ENCODE results near the gene KLC1.

KLC1 gene

DNA sequence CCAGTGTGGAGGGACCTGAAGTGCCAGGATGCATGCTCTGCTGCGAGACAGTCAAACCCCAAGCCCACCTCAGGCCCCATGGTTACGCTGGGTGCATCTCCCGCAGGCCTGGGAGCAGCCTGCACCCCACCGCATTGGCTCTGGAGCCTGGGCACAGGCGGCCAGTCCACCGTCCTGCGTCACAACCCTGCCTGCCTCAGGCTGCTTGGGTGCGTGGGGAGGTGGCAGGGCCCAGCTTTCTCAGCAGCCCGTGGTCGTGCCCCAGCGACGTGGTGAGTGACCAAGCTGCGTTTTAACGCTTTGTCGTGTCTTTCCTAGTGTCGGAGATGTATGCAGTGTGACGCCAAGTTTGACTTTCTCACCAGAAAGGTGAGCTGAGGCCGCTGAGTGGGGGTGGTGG lies 97.5 kb downstream of the KLC1 start:
- in situ Hi-C loops (cut with HindIII; ENCODE audit: low pct_ligation_motif_present, low pct_unique_long_range_greater_than_20kb, low sequenced_read_pairs), result no loop called here
- no peak for DNase-seq

DNA sequence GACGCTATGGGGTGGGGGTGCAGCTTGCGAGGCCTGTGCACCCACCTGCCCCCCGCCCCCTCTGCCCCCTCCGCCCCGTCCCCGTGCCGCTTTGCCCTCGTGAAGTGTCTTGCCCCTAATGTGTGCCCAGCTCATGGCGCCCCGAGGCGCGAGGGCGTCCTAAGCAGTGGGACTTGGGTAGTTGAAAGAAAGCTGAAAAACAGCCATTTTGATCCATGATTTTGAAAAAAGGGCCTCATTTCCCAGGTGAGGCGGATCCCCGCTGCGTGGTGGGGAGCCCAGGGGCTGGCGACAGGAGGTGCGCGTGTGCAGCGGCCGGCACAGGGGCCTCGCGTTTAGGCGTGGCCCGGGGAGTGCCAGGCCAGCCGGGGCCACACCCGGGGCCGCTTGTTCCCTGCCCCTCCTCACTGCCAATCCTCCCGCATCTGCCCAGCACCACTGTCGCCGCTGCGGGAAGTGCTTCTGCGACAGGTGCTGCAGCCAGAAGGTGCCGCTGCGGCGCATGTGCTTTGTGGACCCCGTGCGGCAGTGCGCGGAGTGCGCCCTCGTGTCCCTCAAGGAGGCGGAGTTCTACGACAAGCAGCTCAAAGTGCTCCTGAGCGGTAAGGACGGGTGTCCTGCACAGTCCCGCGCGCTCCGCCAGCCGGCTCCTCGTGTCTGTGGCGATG lies 98.4 kb downstream of the KLC1 start:
- in situ Hi-C loops (cut with HindIII; ENCODE audit: low pct_ligation_motif_present, low pct_unique_long_range_greater_than_20kb, low sequenced_read_pairs), result no loop called here
- DNase-seq, result no peak

DNA sequence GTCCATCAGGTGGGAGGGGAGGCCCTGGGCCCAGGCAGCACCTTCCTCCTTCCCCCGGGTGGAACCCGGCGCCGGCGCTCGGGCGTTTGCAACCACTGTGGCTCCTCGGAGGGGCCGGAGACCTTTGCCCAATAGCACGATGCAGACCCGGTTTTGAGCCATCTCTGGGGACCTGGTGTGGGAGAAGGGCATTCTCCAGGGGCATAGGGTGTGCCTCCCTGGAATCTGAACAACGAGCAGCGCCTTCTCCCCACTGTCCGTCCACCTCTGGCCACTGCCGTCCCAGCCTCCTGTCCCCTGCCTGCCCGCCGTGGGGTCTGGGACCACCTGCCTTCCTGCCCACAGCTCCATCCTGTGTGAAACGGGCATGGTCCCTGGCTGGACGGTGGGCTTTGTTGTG lies 99.1 kb downstream of the KLC1 start:
- DNase-seq, result no peak
- in situ Hi-C loops (cut with HindIII; ENCODE audit: low pct_ligation_motif_present, low pct_unique_long_range_greater_than_20kb, low sequenced_read_pairs), result no loop called here

DNA sequence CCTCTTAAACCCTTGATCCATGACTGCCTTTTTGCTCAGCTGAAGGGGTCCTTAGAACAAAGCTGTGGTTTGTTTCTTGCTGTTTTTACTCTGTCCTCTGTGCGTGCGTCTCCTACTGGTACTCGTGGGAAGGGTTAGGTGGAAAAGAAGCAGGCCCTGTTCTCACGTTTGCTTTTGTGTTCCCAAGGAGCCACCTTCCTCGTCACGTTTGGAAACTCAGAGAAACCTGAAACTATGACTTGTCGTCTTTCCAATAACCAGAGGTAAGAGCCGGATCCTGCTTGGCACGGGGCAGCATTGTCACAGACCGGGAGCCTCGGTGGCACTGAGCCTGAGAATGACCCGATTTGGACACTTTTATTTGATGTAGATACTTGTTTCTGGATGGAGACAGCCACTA lies 99.7 kb downstream of the KLC1 start:
- in situ Hi-C loops (cut with HindIII; ENCODE audit: low pct_ligation_motif_present, low pct_unique_long_range_greater_than_20kb, low sequenced_read_pairs), result no loop called here
- no peak for DNase-seq

DNA sequence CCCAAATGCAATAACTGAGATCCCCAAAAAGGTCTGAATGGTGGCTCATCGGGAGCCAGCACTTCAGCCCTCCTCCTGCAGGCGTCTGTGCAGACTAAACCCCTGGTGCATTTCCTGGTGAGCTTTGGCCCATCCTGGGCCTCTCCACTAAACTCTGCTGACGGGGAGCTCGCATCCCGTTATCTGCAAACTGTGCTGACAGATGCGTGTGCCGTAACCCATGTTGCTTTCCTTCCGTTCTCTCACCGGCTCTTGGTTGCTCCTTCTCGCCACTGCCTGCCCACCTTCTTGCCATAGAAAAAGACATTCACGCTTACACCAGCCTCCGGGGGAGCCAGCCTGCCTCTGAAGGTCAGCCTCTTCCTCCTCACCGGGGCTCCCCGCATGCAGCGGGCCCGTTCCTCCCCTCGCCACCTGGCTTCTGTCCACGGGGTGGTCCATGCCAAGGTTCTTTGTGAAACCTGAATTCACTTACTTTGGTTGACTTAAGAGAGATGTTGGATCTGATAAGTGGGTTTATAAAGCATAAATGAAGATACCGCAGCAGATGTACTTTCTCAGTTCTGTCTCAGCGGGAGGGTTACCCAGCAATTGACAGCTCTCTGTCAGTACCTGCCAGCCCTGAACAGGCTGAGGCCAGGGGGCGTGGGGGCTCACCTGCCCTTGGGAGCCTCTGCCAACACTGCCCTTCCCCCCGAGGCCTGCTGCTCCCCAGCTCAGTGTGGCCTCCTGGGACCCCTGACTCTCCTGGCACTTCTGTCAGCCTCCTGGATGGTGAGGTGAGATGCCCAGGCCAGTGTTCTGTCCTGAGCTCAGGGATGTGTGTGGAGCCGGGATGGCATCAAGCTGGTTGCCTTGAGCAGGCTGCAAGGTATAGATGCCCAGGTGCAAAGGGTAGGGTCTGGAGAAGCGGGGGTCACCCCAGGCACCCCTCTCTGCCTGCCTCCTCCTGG lies 100.8 kb downstream of the KLC1 start:
- DNase-seq, result no peak
- in situ Hi-C loops (cut with HindIII; ENCODE audit: low pct_ligation_motif_present, low pct_unique_long_range_greater_than_20kb, low sequenced_read_pairs), result no loop called here

DNA sequence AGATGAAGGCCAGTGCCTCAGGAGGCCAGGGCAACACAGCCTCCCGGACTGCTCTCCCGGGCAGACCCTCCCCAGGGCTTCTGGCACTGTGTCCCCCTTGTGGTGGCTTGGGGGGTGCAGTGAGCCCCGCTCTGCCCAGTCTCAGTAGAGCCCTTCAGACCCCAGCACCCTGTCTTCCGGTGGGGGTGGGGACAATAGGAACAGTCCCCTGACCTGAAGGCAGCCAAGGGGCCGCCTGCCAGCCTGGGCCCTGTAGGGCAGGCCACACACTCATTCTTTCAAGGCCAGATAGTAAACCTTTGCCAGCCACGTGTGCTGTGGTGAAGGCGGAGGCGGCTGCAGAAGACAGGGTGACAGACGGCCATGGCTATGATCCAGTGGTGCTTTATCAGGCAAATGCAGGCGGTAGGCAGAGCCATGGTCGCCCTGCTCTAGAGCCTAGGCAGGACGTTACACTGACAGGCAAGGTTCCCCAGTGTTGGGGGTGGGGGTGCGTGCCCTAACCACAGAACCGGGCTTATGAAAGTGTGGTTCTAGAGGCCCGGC lies 101.6 kb downstream of the KLC1 start:
- in situ Hi-C loops (cut with HindIII; ENCODE audit: low pct_ligation_motif_present, low pct_unique_long_range_greater_than_20kb, low sequenced_read_pairs), result no loop called here
- no peak for DNase-seq

DNA sequence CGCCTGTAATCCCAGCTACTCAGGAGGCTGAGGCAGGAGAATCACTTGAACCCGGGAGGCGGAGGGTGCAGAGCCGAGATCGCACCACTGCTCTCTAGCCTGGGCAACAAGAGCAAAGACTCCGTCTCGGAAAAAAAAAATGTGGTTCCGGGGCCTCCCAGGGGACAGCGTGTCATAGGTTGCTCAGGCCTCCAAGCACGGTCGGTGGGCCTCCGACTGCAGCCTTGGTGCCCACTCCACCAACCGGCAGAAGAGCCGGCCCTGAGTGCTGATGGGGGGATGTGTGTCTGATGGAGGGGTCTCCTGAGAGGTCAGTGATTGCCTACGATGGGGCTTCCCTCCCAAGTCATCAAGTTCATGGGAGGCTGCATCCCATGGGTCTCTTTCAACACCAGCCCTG lies 102.5 kb downstream of the KLC1 start:
- in situ Hi-C loops (cut with HindIII; ENCODE audit: low pct_ligation_motif_present, low pct_unique_long_range_greater_than_20kb, low sequenced_read_pairs), result no loop called here
- no peak for DNase-seq

DNA sequence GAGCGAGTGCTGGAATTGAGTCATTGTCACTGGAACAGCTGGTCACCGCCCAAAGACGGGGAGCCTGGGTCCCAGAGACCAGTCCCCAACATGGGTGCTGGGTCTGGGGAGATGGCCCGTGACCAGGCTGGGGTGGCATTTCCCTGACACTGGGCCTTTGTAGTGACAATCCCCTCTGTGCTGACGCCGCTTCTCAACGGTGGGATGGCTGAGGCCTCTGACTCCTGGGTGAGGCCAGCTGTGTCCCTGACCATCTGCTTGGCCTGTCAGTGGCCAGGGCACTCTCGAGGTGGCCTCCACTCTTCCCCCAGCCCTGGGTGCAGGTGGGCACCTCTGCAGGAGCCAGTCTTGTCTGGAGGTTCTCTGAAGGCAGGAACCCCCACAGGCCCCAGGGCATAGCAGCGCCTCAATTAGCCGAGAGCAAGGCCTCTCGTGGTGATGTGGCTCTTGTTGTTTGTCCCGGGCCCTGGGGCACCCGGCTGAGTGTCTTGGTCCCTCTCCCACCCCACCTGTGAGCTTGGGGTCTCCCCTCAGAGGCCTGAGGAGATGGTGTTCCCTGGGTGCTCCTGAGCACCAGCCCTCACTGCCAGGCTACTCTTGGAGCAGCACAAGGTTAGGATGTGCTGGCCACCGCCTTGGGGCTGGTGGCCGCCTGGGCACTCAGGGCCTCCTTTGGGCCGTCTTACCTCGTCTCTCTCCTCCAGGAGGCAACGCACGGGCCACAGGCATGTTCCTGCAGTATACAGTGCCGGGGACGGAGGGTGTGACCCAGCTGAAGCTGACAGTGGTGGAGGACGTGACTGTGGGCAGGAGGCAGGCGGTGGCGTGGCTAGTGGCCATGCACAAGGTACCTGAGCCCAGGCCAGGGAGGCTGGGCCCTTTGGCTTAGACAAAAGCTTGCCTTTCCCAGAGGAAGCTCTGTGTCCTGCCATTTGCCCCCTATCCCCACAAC lies 103.2 kb downstream of the KLC1 start:
- no peak for DNase-seq
- in situ Hi-C loops (cut with HindIII; ENCODE audit: low pct_ligation_motif_present, low pct_unique_long_range_greater_than_20kb, low sequenced_read_pairs), result no loop called here

DNA sequence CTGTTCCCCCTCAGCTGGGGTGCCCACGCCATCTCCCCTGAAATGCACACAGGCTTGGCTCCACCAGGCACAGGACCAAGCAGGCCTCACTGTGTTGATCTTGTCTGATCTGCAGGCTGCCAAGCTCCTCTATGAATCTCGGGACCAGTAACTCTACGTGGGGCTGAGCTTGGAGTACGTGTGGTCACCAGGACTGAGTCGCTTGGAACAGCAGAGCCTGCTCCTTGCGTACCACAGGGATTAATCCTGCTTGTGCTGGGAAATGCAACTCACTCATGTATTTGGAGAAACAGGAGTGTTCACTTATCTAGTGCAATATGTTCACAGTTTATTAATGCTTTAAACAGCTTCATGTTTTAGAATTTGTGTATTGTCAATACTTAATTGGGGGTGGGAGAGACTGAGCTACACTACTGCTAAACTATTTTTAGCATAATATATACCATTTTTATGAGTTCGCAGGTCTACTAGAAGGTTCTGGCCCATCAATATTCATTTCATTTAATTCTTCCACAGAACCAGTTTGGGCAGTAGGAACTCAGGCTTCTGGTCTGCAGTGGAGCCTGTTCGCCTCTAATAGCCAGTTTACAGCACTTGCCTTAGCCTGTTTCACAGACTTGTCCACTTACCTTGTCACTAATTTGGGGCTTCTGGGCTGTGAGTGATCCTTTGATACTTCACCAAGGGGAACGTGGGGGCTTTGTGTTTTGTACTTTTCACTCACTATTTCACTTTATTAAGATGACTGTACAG lies 104.0 kb downstream of the KLC1 start:
- in situ Hi-C loops (cut with HindIII; ENCODE audit: low pct_ligation_motif_present, low pct_unique_long_range_greater_than_20kb, low sequenced_read_pairs), result no loop called here
- no peak for DNase-seq

DNA sequence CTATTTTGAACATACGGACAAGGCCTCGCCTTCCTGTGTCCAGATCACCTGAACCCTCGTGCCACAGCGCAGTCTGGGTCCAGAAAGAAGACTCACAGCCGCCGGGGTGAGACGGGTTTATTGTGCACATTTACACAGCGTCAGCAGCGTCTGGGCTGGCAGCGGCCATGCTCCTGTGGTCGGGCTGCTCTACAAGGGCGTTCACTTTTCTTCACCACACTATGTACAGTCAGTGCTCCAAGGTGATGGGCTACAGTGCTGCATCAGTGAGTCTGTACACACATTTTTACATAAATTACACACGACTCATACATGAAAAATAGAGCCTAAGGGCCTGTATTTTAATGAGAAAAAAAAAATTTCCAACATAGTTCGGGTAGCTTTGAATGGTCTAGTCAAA lies 104.6 kb downstream of the KLC1 start:
- in situ Hi-C loops (cut with HindIII; ENCODE audit: low pct_ligation_motif_present, low pct_unique_long_range_greater_than_20kb, low sequenced_read_pairs), result no loop called here
- DNase-seq, result no peak

DNA sequence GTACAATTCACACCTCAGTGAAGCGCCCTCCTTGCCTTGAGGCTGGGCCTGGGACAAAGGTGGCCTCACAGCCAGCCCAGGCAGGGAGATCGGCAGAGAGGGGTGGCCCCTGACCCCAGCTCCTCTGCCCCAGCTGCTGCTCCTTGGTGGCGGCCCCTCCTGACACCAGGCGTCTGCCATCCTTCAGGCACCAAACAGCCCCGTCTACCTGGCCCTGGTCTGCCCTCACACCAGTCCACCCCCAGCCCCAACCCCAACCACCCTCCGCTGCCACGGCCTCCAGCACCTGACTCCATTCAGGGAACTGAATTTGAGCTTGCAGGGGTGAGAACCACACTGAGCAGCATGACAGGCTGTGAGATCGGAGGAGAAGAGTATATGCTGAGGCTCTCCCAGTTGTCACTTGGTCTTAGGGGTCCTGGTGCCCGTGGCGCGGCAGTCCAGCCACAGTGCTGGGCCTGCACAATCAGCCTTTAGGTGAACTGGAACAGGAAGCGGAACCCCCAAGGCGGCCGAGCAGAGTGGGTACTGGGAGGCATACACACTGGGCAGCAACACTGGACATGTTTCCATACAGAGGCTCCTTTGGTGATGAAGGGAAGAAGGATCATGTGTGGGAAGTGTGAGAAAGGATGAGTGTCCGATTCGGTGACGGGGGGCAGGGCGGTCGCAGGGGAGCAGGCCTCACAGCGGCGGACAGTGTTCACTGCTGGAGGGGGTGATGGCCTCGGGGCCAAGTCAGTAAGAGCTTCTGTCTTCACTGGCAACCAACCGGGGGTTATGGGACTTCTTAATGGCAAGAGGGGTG lies 105.3 kb downstream of the KLC1 start:
- in situ Hi-C loops (cut with HindIII; ENCODE audit: low pct_ligation_motif_present, low pct_unique_long_range_greater_than_20kb, low sequenced_read_pairs), result no loop called here
- DNase-seq, result no peak

DNA sequence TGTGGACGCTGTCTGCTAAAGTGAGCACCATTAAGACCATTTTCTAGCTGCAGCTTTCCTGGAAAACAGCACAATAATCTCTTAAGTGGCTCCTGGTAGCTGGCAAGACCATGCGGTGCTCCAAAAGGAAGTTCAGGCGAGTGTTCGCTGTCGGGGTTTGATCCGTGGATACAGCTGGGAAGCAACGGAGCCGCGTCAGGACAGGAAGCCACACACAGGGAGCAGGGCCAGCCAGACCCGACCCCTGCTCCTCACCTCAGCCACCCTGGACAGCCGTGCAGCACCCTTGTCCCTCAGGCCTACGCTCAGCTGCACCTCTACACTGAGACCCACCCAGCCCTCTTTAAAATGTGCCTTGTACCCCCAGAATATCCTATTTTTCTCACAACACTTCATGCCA lies 106.0 kb downstream of the KLC1 start:
- no peak for DNase-seq
- in situ Hi-C loops (cut with HindIII; ENCODE audit: low pct_ligation_motif_present, low pct_unique_long_range_greater_than_20kb, low sequenced_read_pairs), result no loop called here

DNA sequence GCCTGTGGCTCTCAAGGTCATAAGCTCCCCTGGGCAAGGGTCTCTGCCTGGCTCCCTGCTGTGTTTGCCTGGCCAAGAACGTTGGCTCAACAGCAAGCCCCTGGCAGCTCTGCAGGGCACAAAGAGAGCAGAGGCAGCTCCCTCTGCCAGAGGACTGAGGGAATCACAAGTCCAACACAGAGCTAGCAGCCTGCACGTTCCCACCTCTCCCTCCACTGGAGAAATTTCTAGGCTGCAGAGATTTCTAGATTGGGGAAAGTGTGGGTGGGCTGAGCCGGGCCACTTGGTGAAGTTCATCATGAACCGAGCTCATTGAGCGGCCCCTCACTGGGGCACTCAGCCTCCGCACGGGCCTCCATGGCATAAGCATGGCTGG lies 106.4 kb downstream of the KLC1 start:
- in situ Hi-C loops (cut with HindIII; ENCODE audit: low pct_ligation_motif_present, low pct_unique_long_range_greater_than_20kb, low sequenced_read_pairs), result no loop called here
- no peak for DNase-seq

DNA sequence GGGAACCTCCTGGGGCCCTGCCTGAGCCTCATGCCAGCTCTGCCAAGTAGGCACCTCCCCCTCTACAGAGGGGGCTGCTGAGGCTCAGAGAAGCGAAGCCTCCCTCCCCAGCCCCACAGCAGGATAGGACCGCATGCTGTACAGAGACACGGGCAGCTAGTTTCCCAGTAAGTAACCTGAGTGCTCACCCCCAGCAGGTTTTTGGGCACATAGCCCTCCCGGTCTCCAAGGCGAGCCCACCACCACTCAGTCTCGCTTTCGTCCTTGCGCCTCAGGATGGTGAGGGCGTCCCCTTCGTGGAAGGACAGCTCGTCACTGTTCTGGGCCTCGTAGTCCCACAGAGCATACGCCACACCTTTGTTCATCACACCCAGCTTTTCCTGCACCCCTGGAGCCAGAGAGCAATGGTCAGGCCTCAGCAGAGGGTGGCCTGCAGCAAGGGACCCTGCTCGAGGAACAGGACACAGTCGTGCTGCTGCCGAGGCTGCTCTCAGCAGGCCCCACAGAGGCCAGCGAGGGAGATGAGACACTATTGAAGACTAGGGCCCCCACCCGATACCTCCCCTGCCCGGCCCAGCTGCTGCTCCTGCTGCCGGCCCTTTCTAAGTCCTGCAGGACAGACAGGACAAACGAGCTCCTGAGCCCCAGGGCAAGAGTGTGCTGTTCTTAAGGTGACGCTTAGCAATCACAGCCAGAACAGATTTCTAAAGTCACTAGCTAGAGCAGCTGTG lies 107.0 kb downstream of the KLC1 start:
- in situ Hi-C loops (cut with HindIII; ENCODE audit: low pct_ligation_motif_present, low pct_unique_long_range_greater_than_20kb, low sequenced_read_pairs), result no loop called here
- no peak for DNase-seq

DNA sequence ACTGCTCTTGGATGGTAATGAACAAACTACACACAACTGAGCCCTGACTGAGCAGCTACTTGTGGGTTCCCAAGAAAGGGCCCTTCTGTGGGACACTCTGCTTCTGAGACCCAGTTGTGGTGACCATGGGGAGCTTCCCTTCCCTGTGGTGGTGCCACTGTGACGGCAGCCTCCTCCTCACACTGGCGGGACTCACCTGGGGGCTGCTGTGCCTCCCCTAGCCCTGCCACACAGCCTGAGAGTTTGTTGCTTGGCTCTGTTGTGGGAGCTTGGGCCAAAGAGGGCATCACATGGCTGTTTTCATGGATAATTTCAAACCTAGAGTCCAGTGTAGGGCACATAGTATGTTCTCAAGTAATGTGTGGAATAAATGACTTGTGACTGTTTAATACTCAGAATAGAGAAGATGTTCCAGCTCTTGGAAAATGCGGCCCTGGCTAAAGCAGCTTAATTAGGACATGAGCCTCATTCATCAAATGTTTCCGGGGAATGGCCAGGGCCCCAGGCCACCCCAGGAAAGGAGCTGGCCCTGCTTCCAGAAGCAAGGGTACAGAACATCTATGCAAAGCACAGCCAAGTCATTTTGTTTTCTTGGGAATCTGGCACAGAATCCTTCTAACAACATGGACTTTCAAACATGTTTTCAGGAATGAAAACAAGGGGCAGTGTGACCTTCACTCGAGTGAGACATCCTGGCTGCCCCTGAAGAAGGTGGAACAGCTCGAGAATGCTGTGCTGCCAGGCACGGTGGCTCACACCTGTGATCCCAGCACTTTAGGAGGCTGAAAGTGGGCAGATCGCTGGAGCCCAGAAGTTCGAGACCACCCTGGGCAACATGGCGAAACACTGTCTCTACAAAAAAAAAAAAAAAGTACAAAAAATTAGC lies 107.8 kb downstream of the KLC1 start:
- in situ Hi-C loops (cut with HindIII; ENCODE audit: low pct_ligation_motif_present, low pct_unique_long_range_greater_than_20kb, low sequenced_read_pairs), result no loop called here
- no peak for DNase-seq

Data from ACHN (cell line).